SK-N-SH (cell line): Measurements from ENCODE around the gene ELF4.

Source experiments
- CHD2 ChIP-seq: fragments of 150-350 bp; IDR thresholded peaks from 2 replicates; pipeline ENCODE4 v1.6.1; 2018; ENCODE audit warnings: low read length; ENCODE audit not compliant: partially characterized antibody
- ELF1 ChIP-seq: IDR thresholded peaks from 2 replicates; pipeline ENCODE4 v1.4.0; 2012
- EP300 ChIP-seq, 2 experiments: IDR thresholded peaks; 2 replicates each; pipeline versions ENCODE4 v1.4.0 to v1.6.1; 2012; ENCODE audit warnings: borderline replicate concordance in 1 of 2, low read depth in 1 of 2, low read length in 1 of 2
- EZH2phosphoT487 ChIP-seq: fragments of 200-600 bp; sonication (generic); IDR thresholded peaks from 2 replicates; pipeline ENCODE4 v1.6.1; 2017; ENCODE audit warnings: low read depth, mixed run types, mild to moderate bottlenecking, antibody characterized with exemption, moderate library complexity, borderline replicate concordance
- FOSL2 ChIP-seq: IDR thresholded peaks from 2 replicates; pipeline ENCODE4 v1.4.0; 2012; ENCODE audit warnings: low read depth, mild to moderate bottlenecking, moderate library complexity, borderline replicate concordance
- FOXJ3 ChIP-seq: sonication (generic); formaldehyde crosslinking; IDR thresholded peaks from 2 replicates; pipeline ENCODE4 v1.5.1; 2020; ENCODE audit warnings: mild to moderate bottlenecking, missing genetic modification reagents
- FOXM1 ChIP-seq: IDR thresholded peaks from 2 replicates; pipeline ENCODE4 v1.4.0; 2012; ENCODE audit warnings: low read depth, mild to moderate bottlenecking
- NFIC ChIP-seq: IDR thresholded peaks from 2 replicates; pipeline ENCODE4 v1.4.0; 2012; ENCODE audit warnings: borderline replicate concordance
- NRF1 ChIP-seq: IDR thresholded peaks from 2 replicates; pipeline ENCODE4 v1.6.1; 2012; ENCODE audit warnings: low read depth, mild to moderate bottlenecking, low read length
- POLR2AphosphoS5 ChIP-seq: IDR thresholded peaks from 2 replicates; pipeline ENCODE4 v1.6.1; 2012; ENCODE audit warnings: low read depth, low read length
- TAF1 ChIP-seq: IDR thresholded peaks from 2 replicates; pipeline ENCODE4 v1.6.1; 2012; ENCODE audit warnings: low read depth, mild to moderate bottlenecking, low read length, moderate library complexity, borderline replicate concordance
- TF ChIP-seq, protein P1 (sequence below): fragments of 200-600 bp; sonication (generic); IDR thresholded peaks from 2 replicates; pipeline ENCODE4 v1.6.1; 2017; ENCODE audit warnings: antibody characterized with exemption, mild to moderate bottlenecking, moderate library complexity
- TF ChIP-seq, protein P2 (sequence below): IDR thresholded peaks from 2 replicates; pipeline ENCODE4 v1.6.1; 2012; ENCODE audit warnings: mild to moderate bottlenecking, low read depth, low read length, moderate library complexity

DNA sequence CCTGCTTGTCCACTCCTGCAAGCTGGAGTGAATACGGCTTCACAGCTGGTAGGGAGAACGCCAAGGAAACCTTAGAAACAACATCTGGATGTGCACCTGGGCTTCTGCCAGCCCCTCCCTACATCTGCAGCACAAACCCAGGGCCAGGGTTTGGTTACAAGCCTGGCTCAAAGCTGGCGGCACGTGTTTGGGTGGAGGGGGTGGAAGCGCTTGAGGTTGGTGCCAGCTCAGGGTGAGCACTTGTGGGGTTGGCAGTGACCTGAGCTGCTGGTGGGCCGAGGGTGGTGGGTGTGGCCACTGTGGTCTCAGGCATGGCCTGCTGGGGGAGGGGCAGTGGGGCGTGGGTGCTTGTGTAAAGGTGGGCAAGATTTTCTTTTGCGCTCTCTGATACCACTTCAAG lies 15.6 kb downstream of the ELF4 start:
- TF ChIP-seq TAF1 (no peak), ELF1 (no peak), POLR2AphosphoS5 (no peak), FOXM1 (no peak), NRF1 (no peak), CHD2 (no peak), EP300 (IDR thresholded peaks at IDR 0.05; ENCODE audit: borderline replicate concordance in 1 of 2, low read depth in 1 of 2, low read length in 1 of 2) (no peak), FOSL2 (no peak), FOXJ3 (CRISPR knock-in tag) (no peak), NFIC (no peak), EZH2phosphoT487 (no peak)
- TF ChIP-seq, protein P1, sequence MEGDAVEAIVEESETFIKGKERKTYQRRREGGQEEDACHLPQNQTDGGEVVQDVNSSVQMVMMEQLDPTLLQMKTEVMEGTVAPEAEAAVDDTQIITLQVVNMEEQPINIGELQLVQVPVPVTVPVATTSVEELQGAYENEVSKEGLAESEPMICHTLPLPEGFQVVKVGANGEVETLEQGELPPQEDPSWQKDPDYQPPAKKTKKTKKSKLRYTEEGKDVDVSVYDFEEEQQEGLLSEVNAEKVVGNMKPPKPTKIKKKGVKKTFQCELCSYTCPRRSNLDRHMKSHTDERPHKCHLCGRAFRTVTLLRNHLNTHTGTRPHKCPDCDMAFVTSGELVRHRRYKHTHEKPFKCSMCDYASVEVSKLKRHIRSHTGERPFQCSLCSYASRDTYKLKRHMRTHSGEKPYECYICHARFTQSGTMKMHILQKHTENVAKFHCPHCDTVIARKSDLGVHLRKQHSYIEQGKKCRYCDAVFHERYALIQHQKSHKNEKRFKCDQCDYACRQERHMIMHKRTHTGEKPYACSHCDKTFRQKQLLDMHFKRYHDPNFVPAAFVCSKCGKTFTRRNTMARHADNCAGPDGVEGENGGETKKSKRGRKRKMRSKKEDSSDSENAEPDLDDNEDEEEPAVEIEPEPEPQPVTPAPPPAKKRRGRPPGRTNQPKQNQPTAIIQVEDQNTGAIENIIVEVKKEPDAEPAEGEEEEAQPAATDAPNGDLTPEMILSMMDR: no peak
- TF ChIP-seq, protein P2, sequence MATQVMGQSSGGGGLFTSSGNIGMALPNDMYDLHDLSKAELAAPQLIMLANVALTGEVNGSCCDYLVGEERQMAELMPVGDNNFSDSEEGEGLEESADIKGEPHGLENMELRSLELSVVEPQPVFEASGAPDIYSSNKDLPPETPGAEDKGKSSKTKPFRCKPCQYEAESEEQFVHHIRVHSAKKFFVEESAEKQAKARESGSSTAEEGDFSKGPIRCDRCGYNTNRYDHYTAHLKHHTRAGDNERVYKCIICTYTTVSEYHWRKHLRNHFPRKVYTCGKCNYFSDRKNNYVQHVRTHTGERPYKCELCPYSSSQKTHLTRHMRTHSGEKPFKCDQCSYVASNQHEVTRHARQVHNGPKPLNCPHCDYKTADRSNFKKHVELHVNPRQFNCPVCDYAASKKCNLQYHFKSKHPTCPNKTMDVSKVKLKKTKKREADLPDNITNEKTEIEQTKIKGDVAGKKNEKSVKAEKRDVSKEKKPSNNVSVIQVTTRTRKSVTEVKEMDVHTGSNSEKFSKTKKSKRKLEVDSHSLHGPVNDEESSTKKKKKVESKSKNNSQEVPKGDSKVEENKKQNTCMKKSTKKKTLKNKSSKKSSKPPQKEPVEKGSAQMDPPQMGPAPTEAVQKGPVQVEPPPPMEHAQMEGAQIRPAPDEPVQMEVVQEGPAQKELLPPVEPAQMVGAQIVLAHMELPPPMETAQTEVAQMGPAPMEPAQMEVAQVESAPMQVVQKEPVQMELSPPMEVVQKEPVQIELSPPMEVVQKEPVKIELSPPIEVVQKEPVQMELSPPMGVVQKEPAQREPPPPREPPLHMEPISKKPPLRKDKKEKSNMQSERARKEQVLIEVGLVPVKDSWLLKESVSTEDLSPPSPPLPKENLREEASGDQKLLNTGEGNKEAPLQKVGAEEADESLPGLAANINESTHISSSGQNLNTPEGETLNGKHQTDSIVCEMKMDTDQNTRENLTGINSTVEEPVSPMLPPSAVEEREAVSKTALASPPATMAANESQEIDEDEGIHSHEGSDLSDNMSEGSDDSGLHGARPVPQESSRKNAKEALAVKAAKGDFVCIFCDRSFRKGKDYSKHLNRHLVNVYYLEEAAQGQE: no peak
